ENCODE measurements around the gene FDXR.

The FDXR gene

GRCh38 chr17:74832421-74832820 is 40.4 kb downstream of the FDXR start:
- DNase-seq, result no peak

- no peak for DNase-seq
These were observed 41.2 kb downstream of the FDXR start for GRCh38 chr17:74831444-74832146.

- DNase-seq, result no peak
These were observed 41.9 kb downstream of the FDXR start for GRCh38 chr17:74830861-74831260.

- DNase-seq, result no peak
These were observed 45.0 kb downstream of the FDXR start for GRCh38 chr17:74827800-74828199.

GRCh38 chr17:74825952-74826719 is 46.7 kb downstream of the FDXR start:
- DNase-seq, result no peak

GRCh38 chr17:74824961-74825627 is 47.7 kb downstream of the FDXR start:
- no peak for DNase-seq

- no peak for DNase-seq
These were observed 49.8 kb downstream of the FDXR start for GRCh38 chr17:74822939-74823367.

- no peak for DNase-seq
These were observed 50.4 kb downstream of the FDXR start for GRCh38 chr17:74822335-74822938.

GRCh38 chr17:74821655-74822334 is 51.0 kb downstream of the FDXR start:
- DNase-seq, result no peak

- no peak for DNase-seq
These were observed 52.9 kb downstream of the FDXR start for GRCh38 chr17:74819801-74820436.

GRCh38 chr17:74818291-74818938 is 54.4 kb downstream of the FDXR start:
- DNase-seq, result no peak

- no peak for DNase-seq
These were observed 55.7 kb downstream of the FDXR start for GRCh38 chr17:74816905-74817620.

- DNase-seq, result no peak
These were observed 57.0 kb downstream of the FDXR start for GRCh38 chr17:74815550-74816370.

GRCh38 chr17:74815067-74815466 is 57.7 kb downstream of the FDXR start:
- no peak for DNase-seq

GRCh38 chr17:74814453-74814852 is 58.3 kb downstream of the FDXR start:
- no peak for DNase-seq

All from activated CD8-positive, alpha-beta memory T cell treated with anti-CD3 and anti-CD28 coated beads, Interleukin-2, amount 50 U/mL, for 48 hours (primary cell).